ENCODE results near the gene NUDT19. TPM values are rescaled to one million over a fixed set of nuclear protein-coding genes. Genes with fewer than 3 reads are reported as not detected.

Gene NUDT19
- total RNA-seq, 6 experiments from 2014 or later: 4.1 to 11.8 (median 7.2) TPM

- ATAC-seq (no peak), DNase-seq (no peak)
- Histone ChIP-seq H3K27ac (no peak overlapping the region), H3K4me1 (no peaks in the 10 kb centered on the region), H3K36me3 (no peaks in the 10 kb centered on the region), H3K4me3 (no peak overlapping the region), H3K9me3 (no peaks in the 10 kb centered on the region), H3K27me3 (no peaks in the 10 kb centered on the region)
- WGBS (ENCODE audit: insufficient coverage, low coverage, low lambda C conversion rate, missing lambda C conversion rate): 40% methylated on average over 3 of the region's 6 CpGs
- intact Hi-C loops (cut with DNase I): no loop called here
- TF ChIP-seq POLR2A (IDR thresholded peaks at IDR 0.05) (no peak), CTCF (IDR thresholded peaks at IDR 0.05) (no peak)
These were observed 57.7 kb downstream of the NUDT19 start for GRCh38 chr19:32749361-32749760.

- no peak overlapping the region for H3K27ac ChIP-seq
- no peaks in the 10 kb centered on the region for H3K27me3 ChIP-seq
- H3K4me3 ChIP-seq: no peak overlapping the region
- H3K9me3 ChIP-seq: no peaks in the 10 kb centered on the region
- TF ChIP-seq CTCF (IDR thresholded peaks at IDR 0.05): no peak
- no peak for TF ChIP-seq POLR2A (IDR thresholded peaks at IDR 0.05)
- WGBS (ENCODE audit: insufficient coverage, low coverage, low lambda C conversion rate, missing lambda C conversion rate): 46% methylated on average over 4 of the region's 4 CpGs
- no peaks in the 10 kb centered on the region for H3K4me1 ChIP-seq
- H3K36me3 ChIP-seq: no peaks in the 10 kb centered on the region
- intact Hi-C loops (cut with DNase I): no loop called here
- ATAC-seq: no peak
- no peak for DNase-seq
These were observed 58.9 kb downstream of the NUDT19 start for GRCh38 chr19:32750441-32751055.

DNA sequence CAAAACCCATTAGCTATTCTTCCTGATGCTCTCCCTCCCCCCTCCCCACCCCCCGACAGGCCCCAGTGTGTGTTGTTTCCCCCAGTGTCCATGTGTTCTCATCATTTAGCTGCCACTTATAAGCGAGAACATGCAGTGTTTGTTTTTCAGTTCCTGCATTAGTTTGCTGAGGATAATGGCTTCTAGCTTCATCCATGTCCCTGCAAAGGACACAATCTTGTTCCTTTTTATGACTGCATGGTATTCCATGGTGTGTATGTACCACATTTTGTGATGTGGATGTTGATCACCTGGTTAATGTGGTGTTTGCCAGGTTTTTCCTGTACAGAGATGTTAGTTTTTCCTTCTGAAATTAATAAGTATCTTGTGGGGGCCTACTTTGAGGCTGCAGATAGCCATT lies 59.4 kb downstream of the NUDT19 start:
- no peaks in the 10 kb centered on the region for H3K4me1 ChIP-seq
- H3K36me3 ChIP-seq: no peaks in the 10 kb centered on the region
- ATAC-seq: no peak
- DNase-seq: no peak
- TF ChIP-seq POLR2A (IDR thresholded peaks at IDR 0.05) (no peak), CTCF (IDR thresholded peaks at IDR 0.05) (no peak)
- no peak overlapping the region for H3K4me3 ChIP-seq
- H3K9me3 ChIP-seq: no peaks in the 10 kb centered on the region
- H3K27ac ChIP-seq: no peak overlapping the region
- intact Hi-C loops (cut with DNase I): no loop called here
- 42% methylated on average over 2 of the region's 2 CpGs for WGBS (ENCODE audit: insufficient coverage, low coverage, low lambda C conversion rate, missing lambda C conversion rate)
- no peaks in the 10 kb centered on the region for H3K27me3 ChIP-seq

- 55% methylated on average over 3 of the region's 3 CpGs for WGBS (ENCODE audit: insufficient coverage, low coverage, low lambda C conversion rate, missing lambda C conversion rate)
- Histone ChIP-seq H3K27me3 (no peaks in the 10 kb centered on the region), H3K9me3 (peaks cover 0 to 4% (median 0%) of the 10 kb centered on the region in 4 donors), H3K36me3 (no peaks in the 10 kb centered on the region), H3K4me3 (no peak overlapping the region), H3K27ac (no peak overlapping the region), H3K4me1 (no peaks in the 10 kb centered on the region)
- no peak for ATAC-seq
- TF ChIP-seq CTCF (IDR thresholded peaks at IDR 0.05): no peak
- no peak for TF ChIP-seq POLR2A (IDR thresholded peaks at IDR 0.05)
- no peak for DNase-seq
- intact Hi-C loops (cut with DNase I): no loop called here
These were observed 65.6 kb downstream of the NUDT19 start for GRCh38 chr19:32757189-32757588.

Small RNAs within 50 kb of the gene (small RNA-seq; reads per million reads assigned to genes)
- 0 reads per million in 2 experiments for gene RN7SL789P

Other genes with a start within 250 kb of the NUDT19 start
- 10 to 100 TPM; 25.2 to 82.8 (median 42.8) TPM for gene PDCD5, start 110.6 kb upstream of the NUDT19 start, total RNA-seq
- 10 to 100 TPM in 2 of 6 experiments, 1 to 10 TPM in 4; 7.6 to 12.5 (median 9.0) TPM for gene ANKRD27, start 16.6 kb upstream of the NUDT19 start, total RNA-seq
- gene RGS9BP, start 16.0 kb upstream of the NUDT19 start, total RNA-seq: under 1 TPM in 1 of 6 experiments, not detected in 5; 0.11 TPM
- gene TDRD12, start 27.9 kb downstream of the NUDT19 start, total RNA-seq: under 1 TPM in 1 of 6 experiments, not detected in 5; 0.17 TPM
- gene SLC7A9, start 177.9 kb downstream of the NUDT19 start, total RNA-seq: 10 to 100 TPM; 10.4 to 15.5 (median 13.5) TPM